ENCODE results near the gene GJB3. TPM values are rescaled to one million over a fixed set of nuclear protein-coding genes. Genes with fewer than 3 reads are reported as not detected.

GJB3 gene
- total and polyA plus RNA-seq, 2 experiments from 2014 or later = not detected

- Histone ChIP-seq H3K9me3 (ENCODE audit: low read depth) (no peaks in the 10 kb centered on the region), H3K36me3 (no peaks in the 10 kb centered on the region), H3K4me1 (ENCODE audit: low read depth) (no peaks in the 10 kb centered on the region), H3K27ac (no peak overlapping the region), H3K27me3 (peaks cover 8% of the 10 kb centered on the region), H3K4me3 (no peak overlapping the region)
- TF ChIP-seq, protein P1, sequence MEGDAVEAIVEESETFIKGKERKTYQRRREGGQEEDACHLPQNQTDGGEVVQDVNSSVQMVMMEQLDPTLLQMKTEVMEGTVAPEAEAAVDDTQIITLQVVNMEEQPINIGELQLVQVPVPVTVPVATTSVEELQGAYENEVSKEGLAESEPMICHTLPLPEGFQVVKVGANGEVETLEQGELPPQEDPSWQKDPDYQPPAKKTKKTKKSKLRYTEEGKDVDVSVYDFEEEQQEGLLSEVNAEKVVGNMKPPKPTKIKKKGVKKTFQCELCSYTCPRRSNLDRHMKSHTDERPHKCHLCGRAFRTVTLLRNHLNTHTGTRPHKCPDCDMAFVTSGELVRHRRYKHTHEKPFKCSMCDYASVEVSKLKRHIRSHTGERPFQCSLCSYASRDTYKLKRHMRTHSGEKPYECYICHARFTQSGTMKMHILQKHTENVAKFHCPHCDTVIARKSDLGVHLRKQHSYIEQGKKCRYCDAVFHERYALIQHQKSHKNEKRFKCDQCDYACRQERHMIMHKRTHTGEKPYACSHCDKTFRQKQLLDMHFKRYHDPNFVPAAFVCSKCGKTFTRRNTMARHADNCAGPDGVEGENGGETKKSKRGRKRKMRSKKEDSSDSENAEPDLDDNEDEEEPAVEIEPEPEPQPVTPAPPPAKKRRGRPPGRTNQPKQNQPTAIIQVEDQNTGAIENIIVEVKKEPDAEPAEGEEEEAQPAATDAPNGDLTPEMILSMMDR (IDR thresholded peaks at IDR 0.05; ENCODE audit: low read depth, low read length) = no peak
- no peak for DNase-seq (ENCODE audit: low read depth in 1 of 2, low spot score in 1 of 2)
These were observed 34.0 kb upstream of the GJB3 start for GRCh38 chr1:34746785-34747637.

- Histone ChIP-seq H3K4me1 (ENCODE audit: low read depth) (no peaks in the 10 kb centered on the region), H3K27ac (no peak overlapping the region), H3K4me3 (no peak overlapping the region), H3K36me3 (no peaks in the 10 kb centered on the region), H3K9me3 (ENCODE audit: low read depth) (no peaks in the 10 kb centered on the region), H3K27me3 (peaks cover 8% of the 10 kb centered on the region)
- DNase-seq (ENCODE audit: low read depth in 1 of 2, low spot score in 1 of 2) = no peak
- TF ChIP-seq, protein P1 (IDR thresholded peaks at IDR 0.05; ENCODE audit: low read depth, low read length) = no peak
These were observed 33.4 kb upstream of the GJB3 start for GRCh38 chr1:34747638-34747941.

GRCh38 chr1:34749992-34750391 is 31.0 kb upstream of the GJB3 start:
- Histone ChIP-seq H3K36me3 (no peaks in the 10 kb centered on the region), H3K9me3 (ENCODE audit: low read depth) (no peaks in the 10 kb centered on the region), H3K4me1 (ENCODE audit: low read depth) (no peaks in the 10 kb centered on the region), H3K4me3 (no peak overlapping the region), H3K27me3 (peaks cover 4% of the 10 kb centered on the region), H3K27ac (no peak overlapping the region)
- peak in 1 of 2 donors; percentile 3 for DNase-seq (ENCODE audit: low read depth in 1 of 2, low spot score in 1 of 2)
- TF ChIP-seq, protein P1 (IDR thresholded peaks at IDR 0.05; ENCODE audit: low read depth, low read length) = no peak

GRCh38 chr1:34750610-34751009 is 30.4 kb upstream of the GJB3 start:
- TF ChIP-seq, protein P1 (IDR thresholded peaks at IDR 0.05; ENCODE audit: low read depth, low read length) = no peak
- H3K4me3 ChIP-seq = no peak overlapping the region
- no peaks in the 10 kb centered on the region for H3K9me3 ChIP-seq (ENCODE audit: low read depth)
- H3K36me3 ChIP-seq = no peaks in the 10 kb centered on the region
- DNase-seq (ENCODE audit: low read depth in 1 of 2, low spot score in 1 of 2) = no peak
- H3K4me1 ChIP-seq (ENCODE audit: low read depth) = no peaks in the 10 kb centered on the region
- H3K27ac ChIP-seq = no peak overlapping the region
- H3K27me3 ChIP-seq = no peaks in the 10 kb centered on the region

DNA sequence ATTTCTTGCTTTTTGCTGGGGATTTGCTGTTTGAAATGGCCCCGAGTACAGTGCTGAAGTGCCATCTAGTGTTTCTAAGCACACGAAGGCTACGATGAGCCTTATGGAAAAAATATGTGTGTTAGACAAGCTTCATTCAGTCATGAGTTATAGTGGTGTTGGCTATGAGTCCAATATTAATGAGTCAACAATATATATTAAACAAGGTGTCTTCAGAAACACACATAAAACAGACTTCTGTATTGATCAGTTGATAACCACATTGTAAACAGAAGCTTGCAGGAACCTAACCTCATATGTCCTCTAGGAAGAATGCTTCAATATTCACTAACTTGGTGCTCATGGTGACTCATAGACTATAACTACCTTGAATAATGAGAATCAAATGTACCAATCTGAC is 27.9 kb upstream of the GJB3 start:
- no peaks in the 10 kb centered on the region for H3K4me1 ChIP-seq (ENCODE audit: low read depth)
- H3K36me3 ChIP-seq = no peaks in the 10 kb centered on the region
- TF ChIP-seq, protein P1 (IDR thresholded peaks at IDR 0.05; ENCODE audit: low read depth, low read length) = no peak
- no peaks in the 10 kb centered on the region for H3K27me3 ChIP-seq
- no peaks in the 10 kb centered on the region for H3K9me3 ChIP-seq (ENCODE audit: low read depth)
- no peak overlapping the region for H3K4me3 ChIP-seq
- no peak for DNase-seq (ENCODE audit: low read depth in 1 of 2, low spot score in 1 of 2)
- no peak overlapping the region for H3K27ac ChIP-seq

All from cardiac muscle cell (in vitro differentiated cells and primary cell).